Glomerular endothelial cell (primary cell): ENCODE measurements around the gene MYCBP. TPM values are rescaled to one million over a fixed set of nuclear protein-coding genes. Genes with fewer than 3 reads are reported as not detected.

Experiments used
- DNase-seq: peaks from one replicate; pipeline ENCODE4 v3.0.0-alpha.2; 2011; ENCODE audit warnings: low read depth, low spot score; ENCODE audit errors: extremely low read depth
- total RNA-seq: library from RNA; depleted of rRNA; stranded (reverse); fragments of >200 nt; gene quantifications from 2 replicates; pipeline ENCODE4 v1.2.3, GENCODE V29; 2015

The MYCBP gene
- total RNA-seq, 1 donor from 2014 or later: 14.3 TPM

DNA sequence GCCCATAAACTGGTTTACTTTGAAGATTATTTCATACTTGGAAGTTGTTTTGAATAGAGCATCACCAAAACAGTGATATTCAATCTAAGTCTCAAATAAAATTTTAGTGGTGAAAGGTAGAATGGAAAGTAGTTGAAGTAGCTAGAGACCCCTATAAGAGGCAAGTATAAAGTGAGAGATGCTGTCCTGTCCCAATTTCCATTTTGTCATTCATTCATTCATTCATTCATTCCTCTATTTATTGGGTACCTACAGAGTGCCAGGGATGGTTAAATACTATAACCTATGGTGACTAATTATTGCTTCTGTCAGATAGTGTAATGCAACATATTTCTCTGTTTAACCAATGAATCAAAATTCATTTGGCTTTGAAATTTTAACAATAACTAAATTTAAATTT lies 46.3 kb downstream of the MYCBP start:
- DNase-seq: no peak

DNA sequence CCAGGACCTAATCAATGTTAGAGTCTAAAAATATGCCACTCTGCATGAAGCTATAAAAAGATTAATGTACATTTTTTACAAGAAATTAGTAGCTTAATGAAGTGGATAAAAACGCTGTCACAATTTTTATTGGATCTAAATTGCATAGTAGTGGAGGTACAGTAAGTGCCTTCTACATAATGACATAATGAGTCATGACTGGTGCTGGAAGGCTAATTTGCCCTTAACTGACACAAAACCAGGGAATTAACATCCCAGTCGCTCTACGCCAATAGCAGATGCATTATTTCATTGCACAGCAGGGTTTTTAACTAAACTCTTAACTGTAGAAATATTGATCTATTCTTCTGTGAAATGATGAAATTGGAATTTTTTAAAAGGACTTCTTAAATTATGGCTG lies 46.9 kb downstream of the MYCBP start:
- no peak for DNase-seq

GRCh38 chr1:38820860-38821259 lies 52.3 kb downstream of the MYCBP start:
- no peak for DNase-seq

GRCh38 chr1:38819516-38819915 lies 53.6 kb downstream of the MYCBP start:
- no peak for DNase-seq

DNA sequence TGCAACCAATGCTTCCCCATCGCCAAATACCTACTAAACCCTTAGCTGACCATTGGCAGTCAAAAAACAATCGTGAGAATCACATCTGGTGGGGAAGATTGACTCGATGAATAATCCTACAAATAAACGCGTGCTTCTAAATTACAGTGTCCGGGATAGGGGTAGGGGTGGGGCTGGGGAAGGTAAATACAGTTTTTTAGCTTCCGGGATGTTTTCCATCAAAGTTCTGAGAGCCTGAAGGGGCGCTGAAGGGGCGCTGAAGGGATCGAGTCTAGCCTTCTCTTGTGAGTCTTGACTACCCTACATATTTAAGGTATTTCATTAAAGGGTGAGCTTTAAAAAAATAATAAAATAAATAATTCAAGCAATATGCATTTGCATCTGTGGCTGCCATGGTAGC lies 54.1 kb downstream of the MYCBP start:
- DNase-seq: no peak

DNA sequence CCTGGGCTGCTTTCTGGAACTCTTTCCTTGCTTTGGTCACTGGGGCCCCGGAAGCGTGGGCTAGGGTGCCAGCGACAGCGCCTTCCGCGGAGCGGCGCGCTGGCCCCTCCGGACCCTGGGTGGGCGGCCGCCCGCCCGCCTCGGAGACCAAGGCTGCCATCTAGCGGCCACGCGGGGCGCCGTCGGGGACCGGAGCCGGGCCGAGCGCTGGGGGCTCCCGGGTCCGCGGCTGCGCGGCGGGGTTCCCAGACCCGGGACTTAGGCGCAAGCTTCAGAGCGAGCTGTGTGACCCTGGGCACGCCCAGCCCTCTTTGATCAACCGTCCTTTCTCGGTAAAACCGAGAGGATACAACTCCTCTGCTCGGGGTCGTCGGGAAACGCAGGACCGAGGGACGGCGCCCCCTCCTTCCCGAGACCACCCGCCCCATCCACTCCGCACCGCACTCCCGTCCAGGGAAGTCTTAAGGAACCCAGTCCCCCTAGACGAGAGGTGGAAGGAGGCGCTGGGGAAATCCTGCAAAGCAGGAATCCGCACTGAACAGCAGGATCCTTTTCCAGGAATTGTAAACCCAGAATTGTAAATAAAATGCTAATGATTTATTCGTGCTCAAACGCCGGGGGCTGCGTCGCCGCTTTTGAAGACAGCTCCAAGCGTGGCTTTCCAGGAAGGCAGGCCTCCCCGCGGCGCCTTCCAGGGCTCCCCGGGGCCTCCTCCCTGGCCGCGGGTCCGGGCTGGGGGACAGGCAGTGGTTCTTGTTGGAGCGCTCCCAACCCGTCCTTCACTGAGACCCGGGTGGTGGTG lies 54.8 kb downstream of the MYCBP start:
- DNase-seq: no peak

- no peak for DNase-seq
Measured at GRCh38 chr1:38817267-38818174, 55.6 kb downstream of the MYCBP start.

GRCh38 chr1:38815903-38816627 lies 57.1 kb downstream of the MYCBP start:
- DNase-seq: no peak

GRCh38 chr1:38814984-38815464 lies 58.1 kb downstream of the MYCBP start:
- DNase-seq: no peak

DNA sequence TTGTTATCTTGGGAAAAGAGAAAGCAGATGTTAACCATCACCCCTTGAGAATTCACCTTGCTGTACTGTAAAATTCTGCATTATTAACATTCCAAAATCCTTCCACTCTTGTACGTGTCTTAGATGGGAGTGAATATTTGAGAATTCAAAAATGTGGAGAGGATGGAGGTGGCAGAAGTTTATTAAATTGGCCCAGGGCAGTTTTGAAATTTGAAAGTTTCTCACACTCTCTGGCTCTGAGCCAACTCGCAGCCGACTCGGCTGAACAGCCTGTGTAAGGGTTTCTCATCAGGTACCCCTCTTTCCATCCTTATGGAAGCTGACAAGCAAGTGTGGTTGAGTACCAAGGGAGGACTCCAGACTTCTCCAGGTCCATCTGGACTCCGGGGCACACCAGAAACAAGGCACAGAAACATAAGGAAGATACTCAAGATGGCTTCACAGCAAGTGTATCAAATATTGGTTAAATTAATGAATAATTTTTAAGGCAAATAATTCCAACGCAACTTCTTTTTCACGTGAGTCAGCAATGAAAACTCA lies 58.6 kb downstream of the MYCBP start:
- no peak for DNase-seq

GRCh38 chr1:38812981-38813380 lies 60.2 kb downstream of the MYCBP start:
- no peak for DNase-seq

Other genes starting within 250 kb of the MYCBP start
- 39.8 and 43.9 TPM in 2 replicates for gene RRAGC, start 13.6 kb downstream of the MYCBP start, total RNA-seq
- not detected in 2 replicates for gene GJA9, start 8.2 kb upstream of the MYCBP start, total RNA-seq
- gene RHBDL2, start 68.5 kb upstream of the MYCBP start, total RNA-seq: 0.12 TPM in 1 of 2 replicates, not detected in the other
- 46.7 and 51.6 TPM in 2 replicates for gene AKIRIN1, start 117.9 kb upstream of the MYCBP start, total RNA-seq
- gene NDUFS5, start 153.0 kb upstream of the MYCBP start, total RNA-seq: 476 and 496 TPM in 2 replicates